ENCODE data around the gene TLNRD1. TPM values are rescaled to one million over a fixed set of nuclear protein-coding genes. Genes with fewer than 3 reads are reported as not detected.

The TLNRD1 gene
- total RNA-seq, 1 experiment from 2014 or later: 22.5 TPM

DNA sequence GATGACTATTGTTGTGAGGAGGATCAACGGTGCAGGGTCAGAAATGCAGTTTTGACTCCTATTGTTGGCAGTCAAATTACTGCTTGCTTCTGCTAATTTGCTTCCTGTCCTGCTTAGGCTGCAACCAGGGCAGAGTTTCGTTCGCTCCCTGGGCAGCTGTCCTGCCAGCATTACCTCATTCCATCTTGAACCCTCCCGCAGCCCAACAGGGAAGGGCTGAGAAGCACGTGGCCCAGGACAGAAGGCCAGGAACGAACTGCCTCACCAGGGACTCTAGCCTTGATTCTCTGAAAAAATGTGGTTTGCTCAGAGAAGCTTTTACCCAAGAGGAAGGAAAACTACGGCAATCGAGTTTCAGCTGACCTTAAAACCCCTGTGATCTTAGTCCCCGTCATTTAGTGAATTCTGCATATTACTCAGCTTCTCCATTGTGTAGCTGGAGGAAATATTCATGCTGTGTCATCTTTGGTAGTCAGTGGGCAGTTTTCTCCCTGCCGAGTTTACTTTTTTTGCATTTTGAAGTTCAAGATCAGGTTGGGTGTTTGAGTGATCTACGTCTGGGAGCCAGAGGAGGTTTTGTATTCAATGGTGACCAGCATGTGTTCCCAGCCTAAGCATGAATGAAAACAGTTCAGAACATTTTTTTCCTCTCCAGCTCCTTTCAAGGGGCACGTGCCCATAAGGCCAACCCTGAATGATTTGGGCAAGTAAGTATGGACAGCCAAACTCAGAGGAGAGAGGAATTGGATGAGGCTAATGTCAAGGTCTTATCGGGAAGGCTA is 23.0 kb downstream of the TLNRD1 start (continued):
- TF ChIP-seq, protein P1, sequence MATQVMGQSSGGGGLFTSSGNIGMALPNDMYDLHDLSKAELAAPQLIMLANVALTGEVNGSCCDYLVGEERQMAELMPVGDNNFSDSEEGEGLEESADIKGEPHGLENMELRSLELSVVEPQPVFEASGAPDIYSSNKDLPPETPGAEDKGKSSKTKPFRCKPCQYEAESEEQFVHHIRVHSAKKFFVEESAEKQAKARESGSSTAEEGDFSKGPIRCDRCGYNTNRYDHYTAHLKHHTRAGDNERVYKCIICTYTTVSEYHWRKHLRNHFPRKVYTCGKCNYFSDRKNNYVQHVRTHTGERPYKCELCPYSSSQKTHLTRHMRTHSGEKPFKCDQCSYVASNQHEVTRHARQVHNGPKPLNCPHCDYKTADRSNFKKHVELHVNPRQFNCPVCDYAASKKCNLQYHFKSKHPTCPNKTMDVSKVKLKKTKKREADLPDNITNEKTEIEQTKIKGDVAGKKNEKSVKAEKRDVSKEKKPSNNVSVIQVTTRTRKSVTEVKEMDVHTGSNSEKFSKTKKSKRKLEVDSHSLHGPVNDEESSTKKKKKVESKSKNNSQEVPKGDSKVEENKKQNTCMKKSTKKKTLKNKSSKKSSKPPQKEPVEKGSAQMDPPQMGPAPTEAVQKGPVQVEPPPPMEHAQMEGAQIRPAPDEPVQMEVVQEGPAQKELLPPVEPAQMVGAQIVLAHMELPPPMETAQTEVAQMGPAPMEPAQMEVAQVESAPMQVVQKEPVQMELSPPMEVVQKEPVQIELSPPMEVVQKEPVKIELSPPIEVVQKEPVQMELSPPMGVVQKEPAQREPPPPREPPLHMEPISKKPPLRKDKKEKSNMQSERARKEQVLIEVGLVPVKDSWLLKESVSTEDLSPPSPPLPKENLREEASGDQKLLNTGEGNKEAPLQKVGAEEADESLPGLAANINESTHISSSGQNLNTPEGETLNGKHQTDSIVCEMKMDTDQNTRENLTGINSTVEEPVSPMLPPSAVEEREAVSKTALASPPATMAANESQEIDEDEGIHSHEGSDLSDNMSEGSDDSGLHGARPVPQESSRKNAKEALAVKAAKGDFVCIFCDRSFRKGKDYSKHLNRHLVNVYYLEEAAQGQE (IDR thresholded peaks at IDR 0.05; ENCODE audit: low read depth): no peak
- TF ChIP-seq ATF3 (IDR thresholded peaks at IDR 0.05) (no peak), ELF1 (IDR thresholded peaks at IDR 0.05; ENCODE audit: borderline replicate concordance, low read depth) (no peak)

DNA sequence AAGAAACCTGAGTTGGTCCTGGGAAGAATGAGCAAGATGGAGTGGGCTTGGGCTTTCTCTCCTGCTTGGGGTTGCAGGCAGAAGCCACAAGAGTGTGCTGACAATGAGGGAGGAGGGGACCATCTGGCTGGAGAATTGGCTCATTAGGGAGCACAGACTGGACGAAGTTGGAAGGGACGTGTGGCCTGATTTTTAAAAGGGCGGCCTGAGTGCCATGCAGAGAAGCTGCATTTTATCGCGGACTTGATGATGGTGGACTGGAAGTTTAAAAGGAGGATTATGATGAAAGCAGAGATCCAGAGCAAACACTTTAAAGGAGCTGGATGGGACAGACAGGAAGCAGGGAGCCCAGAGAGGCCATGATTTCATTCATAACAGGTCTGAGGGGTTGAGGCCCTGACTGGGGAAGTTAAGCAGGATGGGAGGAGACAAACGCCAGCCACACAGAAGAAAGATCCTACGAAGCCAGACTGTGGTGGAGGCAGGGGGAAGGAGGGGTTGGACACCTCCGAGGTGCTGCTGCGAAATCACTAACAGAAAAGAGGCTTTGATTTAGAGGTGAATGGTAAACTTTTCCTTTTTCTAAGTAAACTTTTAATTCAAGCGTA is 23.6 kb downstream of the TLNRD1 start:
- H3K9ac ChIP-seq (ENCODE audit: low read length): no peak overlapping the region
- TF ChIP-seq EZH2phosphoT487 (IDR thresholded peaks at IDR 0.05; ENCODE audit: borderline replicate concordance) (no peak), POLR2AphosphoS5 (IDR thresholded peaks at IDR 0.05; ENCODE audit: low read depth, low read length) (no peak), JUND (IDR thresholded peaks at IDR 0.05) (no peak), ZFX (IDR thresholded peaks at IDR 0.05) (no peak), ZNF274 (IDR thresholded peaks at IDR 0.05; ENCODE audit: low read depth, low read length) (no peak), TCF7L2 (IDR thresholded peaks at IDR 0.05; ENCODE audit: borderline replicate concordance, extremely low read depth, insufficient read depth, insufficient read length) (no peak), ELF1 (IDR thresholded peaks at IDR 0.05; ENCODE audit: borderline replicate concordance, low read depth) (no peak), CBX3 (IDR thresholded peaks at IDR 0.05; ENCODE audit: low read depth) (no peak)
- TF ChIP-seq, protein P1 (IDR thresholded peaks at IDR 0.05; ENCODE audit: low read depth): no peak
- TF ChIP-seq, protein P2, sequence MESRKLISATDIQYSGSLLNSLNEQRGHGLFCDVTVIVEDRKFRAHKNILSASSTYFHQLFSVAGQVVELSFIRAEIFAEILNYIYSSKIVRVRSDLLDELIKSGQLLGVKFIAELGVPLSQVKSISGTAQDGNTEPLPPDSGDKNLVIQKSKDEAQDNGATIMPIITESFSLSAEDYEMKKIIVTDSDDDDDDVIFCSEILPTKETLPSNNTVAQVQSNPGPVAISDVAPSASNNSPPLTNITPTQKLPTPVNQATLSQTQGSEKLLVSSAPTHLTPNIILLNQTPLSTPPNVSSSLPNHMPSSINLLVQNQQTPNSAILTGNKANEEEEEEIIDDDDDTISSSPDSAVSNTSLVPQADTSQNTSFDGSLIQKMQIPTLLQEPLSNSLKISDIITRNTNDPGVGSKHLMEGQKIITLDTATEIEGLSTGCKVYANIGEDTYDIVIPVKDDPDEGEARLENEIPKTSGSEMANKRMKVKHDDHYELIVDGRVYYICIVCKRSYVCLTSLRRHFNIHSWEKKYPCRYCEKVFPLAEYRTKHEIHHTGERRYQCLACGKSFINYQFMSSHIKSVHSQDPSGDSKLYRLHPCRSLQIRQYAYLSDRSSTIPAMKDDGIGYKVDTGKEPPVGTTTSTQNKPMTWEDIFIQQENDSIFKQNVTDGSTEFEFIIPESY (IDR thresholded peaks at IDR 0.05; ENCODE audit: extremely low read depth, insufficient replicate concordance, low read length): no peak

More for the DNA sequence above, 23.6 kb downstream of the TLNRD1 start:
- Histone ChIP-seq H3K4me1 (ENCODE audit: control insufficient read depth in 1 of 2, insufficient read depth in 2 of 2, low read length in 2 of 2) (peaks cover 0 to 6% of the 10 kb centered on the region in 2 experiments; a peak in 1 of 4 replicates), H3K27me3 (ENCODE audit: insufficient read depth, low read length) (no peaks in the 10 kb centered on the region), H4K20me1 (ENCODE audit: insufficient read depth) (no peaks in the 10 kb centered on the region), H3K36me3 (ENCODE audit: control insufficient read depth in 1 of 2, insufficient read depth in 2 of 2, low read length in 2 of 2) (no peaks in the 10 kb centered on the region), H3K27ac (ENCODE audit: low read depth, low read length) (no peak overlapping the region), H3K4me3 (replicated peaks in 1 of 2; ENCODE audit: low read depth in 1 of 2, low read length in 2 of 2) (no peak overlapping the region), H2AFZ (ENCODE audit: low read depth, low read length, poor library complexity, severe bottlenecking) (no peak overlapping the region), H3K79me2 (ENCODE audit: insufficient read depth, low read length) (no peaks in the 10 kb centered on the region), H3K9me2 (ENCODE audit: insufficient read depth) (0 out of 2 replicates have a peak, but pooled peaks cover 2% of the 10 kb centered on the region), H3K4me2 (ENCODE audit: low read length) (no peak overlapping the region), H3K9me3 (ENCODE audit: control insufficient read depth in 1 of 2, insufficient read depth in 1 of 2, low read depth in 1 of 2, low read length in 2 of 2) (peaks cover 0 to 1% of the 10 kb centered on the region in 2 experiments; a peak in 1 of 4 replicates)
- DNase-seq (ENCODE audit: low read depth, low spot score) (no peak), ATAC-seq (no peak)
- RAD21 ChIA-PET (ENCODE audit: low non-redundant PET in 1 of 2, low total read pairs in 2 of 2, uncharacterized antibody in 2 of 2, unreplicated experiment in 2 of 2): no interaction called here
- CTCF ChIA-PET: no interaction called here
- BruUV-seq (replicated peaks): no TSS peak
- POLR2A ChIA-PET: no interaction called here
- intact Hi-C loops (cut with micrococcal nuclease): no loop called here

Measured in HCT116 (cell line).